Astrocyte (in vitro differentiated cells and primary cell): ENCODE results near the gene WSCD1. TPM values are rescaled to one million over a fixed set of nuclear protein-coding genes. Genes with fewer than 3 reads are reported as not detected.

ENCODE experiments used
- DNase-seq: peaks from one replicate; pipeline ENCODE4 v3.0.0-alpha.2; 2010; ENCODE audit warnings: low read depth
- FAIRE-seq: peaks from 2 replicates; lab custom pipeline; 2011; peaks lifted over from hg19 to GRCh38; lab: Jason Lieb, UNC
- H2AFZ ChIP-seq: 2 replicates; pipeline ENCODE4 v1.6.0; 2012; ENCODE audit warnings: low read depth, low read length, inconsistent platforms
- H3K27ac ChIP-seq: 2 replicates; pipeline ENCODE4 v1.5.1; 2011; ENCODE audit warnings: low read depth, low read length, inconsistent platforms
- H3K27me3 ChIP-seq: 2 replicates; pipeline ENCODE4 v1.6.0; 2011; ENCODE audit warnings: low read length, inconsistent platforms; ENCODE audit not compliant: insufficient read depth
- H3K36me3 ChIP-seq: 2 replicates; pipeline ENCODE4 v1.5.1; 2011; ENCODE audit warnings: low read length, inconsistent platforms; ENCODE audit not compliant: insufficient read depth
- H3K4me1 ChIP-seq: 2 replicates; pipeline ENCODE4 v1.5.1; 2011; ENCODE audit warnings: low read length, inconsistent platforms; ENCODE audit not compliant: insufficient read depth
- H3K4me2 ChIP-seq: 2 replicates; pipeline ENCODE4 v1.6.0; 2012; ENCODE audit warnings: low read length, inconsistent platforms
- H3K4me3 ChIP-seq: 2 replicates; pipeline ENCODE4 v1.5.1; 2011; ENCODE audit warnings: low read depth, mild to moderate bottlenecking, low read length, inconsistent platforms; ENCODE audit not compliant: insufficient read depth
- H3K79me2 ChIP-seq: 2 replicates; pipeline ENCODE4 v1.6.0; 2012; ENCODE audit warnings: mild to moderate bottlenecking, low read length, inconsistent platforms; ENCODE audit not compliant: insufficient read depth
- H3K9ac ChIP-seq: 2 replicates; pipeline ENCODE4 v1.6.0; 2012; ENCODE audit warnings: mild to moderate bottlenecking, low read length, inconsistent platforms
- H3K9me3 ChIP-seq: 2 replicates; pipeline ENCODE4 v1.5.1; 2012; ENCODE audit warnings: low read depth, mild to moderate bottlenecking, low read length, inconsistent platforms; ENCODE audit not compliant: insufficient read depth
- H4K20me1 ChIP-seq: 2 replicates; pipeline ENCODE4 v1.6.0; 2012; ENCODE audit warnings: low read length, inconsistent platforms; ENCODE audit not compliant: insufficient read depth
- H3K27ac Mint-ChIP-seq: one replicate; pipeline ENCODE4 v1.8.0; 2021; ENCODE audit warnings: mild to moderate bottlenecking, mixed read lengths; ENCODE audit not compliant: unreplicated experiment
- H3K27me3 Mint-ChIP-seq: one replicate; pipeline ENCODE4 v1.8.0; 2021; ENCODE audit warnings: low read depth, mixed read lengths; ENCODE audit not compliant: unreplicated experiment
- H3K36me3 Mint-ChIP-seq: one replicate; pipeline ENCODE4 v1.8.0; 2021; ENCODE audit warnings: low read depth, mixed read lengths; ENCODE audit not compliant: unreplicated experiment
- H3K4me1 Mint-ChIP-seq: one replicate; pipeline ENCODE4 v1.8.0; 2021; ENCODE audit warnings: low read depth, mixed read lengths; ENCODE audit not compliant: unreplicated experiment
- H3K4me3 Mint-ChIP-seq: one replicate; pipeline ENCODE4 v1.8.0; 2021; ENCODE audit warnings: mild to moderate bottlenecking, moderate library complexity, mixed read lengths; ENCODE audit not compliant: unreplicated experiment
- H3K9me3 Mint-ChIP-seq: one replicate; pipeline ENCODE4 v1.8.0; 2021; ENCODE audit warnings: mild to moderate bottlenecking, mixed read lengths; ENCODE audit not compliant: unreplicated experiment
- EZH2 ChIP-seq: IDR thresholded peaks from 2 replicates; pipeline ENCODE4 v1.6.1; 2012; ENCODE audit warnings: mild to moderate bottlenecking, low read length, inconsistent platforms; ENCODE audit not compliant: insufficient read depth
- total RNA-seq: library from RNA; stranded (reverse); gene quantifications from 2 replicates; pipeline ENCODE4 v1.2.1, GENCODE V29; 2021
- TF ChIP-seq, protein P1 (sequence below): IDR thresholded peaks from 2 replicates; pipeline ENCODE4 v1.5.1; 2011; ENCODE audit warnings: low read depth, mild to moderate bottlenecking, inconsistent platforms, low read length, moderate library complexity; ENCODE audit not compliant: insufficient read depth

Gene WSCD1
- total RNA-seq, 1 donor from 2014 or later = 3.9 TPM

DNA sequence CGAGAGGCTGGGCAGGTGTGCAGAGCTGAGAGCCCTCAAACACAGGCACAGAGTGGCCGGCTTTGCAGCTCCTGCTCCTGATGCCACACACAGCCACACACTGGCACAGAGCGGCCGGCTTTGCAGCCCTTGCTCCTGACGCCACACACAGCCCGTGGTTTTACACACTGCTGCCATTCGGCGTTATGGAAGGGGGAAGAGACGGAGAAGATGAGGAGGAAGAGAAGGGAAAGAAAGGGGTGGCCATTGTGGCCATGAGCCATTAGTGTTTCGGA lies 26.8 kb downstream of the WSCD1 start:
- H3K36me3 Mint-ChIP-seq = peaks cover 5% of the 10 kb centered on the region
- Histone ChIP-seq H3K4me2 (no peak overlapping the region), H4K20me1 (no peaks in the 10 kb centered on the region), H3K9me3 (no peaks in the 10 kb centered on the region), H3K4me1 (no peaks in the 10 kb centered on the region), H3K9ac (no peak overlapping the region), H2AFZ (no peak overlapping the region), H3K4me3 (no peak overlapping the region), H3K79me2 (no peaks in the 10 kb centered on the region), H3K27me3 (no peaks in the 10 kb centered on the region), H3K36me3 (no peaks in the 10 kb centered on the region), H3K27ac (no peak overlapping the region)
- H3K27ac Mint-ChIP-seq = no peak overlapping the region
- FAIRE-seq = no peak
- no peak for DNase-seq
- H3K4me1 Mint-ChIP-seq = no peaks in the 10 kb centered on the region
- no peak overlapping the region for H3K4me3 Mint-ChIP-seq
- no peaks in the 10 kb centered on the region for H3K9me3 Mint-ChIP-seq
- TF ChIP-seq, protein P1, sequence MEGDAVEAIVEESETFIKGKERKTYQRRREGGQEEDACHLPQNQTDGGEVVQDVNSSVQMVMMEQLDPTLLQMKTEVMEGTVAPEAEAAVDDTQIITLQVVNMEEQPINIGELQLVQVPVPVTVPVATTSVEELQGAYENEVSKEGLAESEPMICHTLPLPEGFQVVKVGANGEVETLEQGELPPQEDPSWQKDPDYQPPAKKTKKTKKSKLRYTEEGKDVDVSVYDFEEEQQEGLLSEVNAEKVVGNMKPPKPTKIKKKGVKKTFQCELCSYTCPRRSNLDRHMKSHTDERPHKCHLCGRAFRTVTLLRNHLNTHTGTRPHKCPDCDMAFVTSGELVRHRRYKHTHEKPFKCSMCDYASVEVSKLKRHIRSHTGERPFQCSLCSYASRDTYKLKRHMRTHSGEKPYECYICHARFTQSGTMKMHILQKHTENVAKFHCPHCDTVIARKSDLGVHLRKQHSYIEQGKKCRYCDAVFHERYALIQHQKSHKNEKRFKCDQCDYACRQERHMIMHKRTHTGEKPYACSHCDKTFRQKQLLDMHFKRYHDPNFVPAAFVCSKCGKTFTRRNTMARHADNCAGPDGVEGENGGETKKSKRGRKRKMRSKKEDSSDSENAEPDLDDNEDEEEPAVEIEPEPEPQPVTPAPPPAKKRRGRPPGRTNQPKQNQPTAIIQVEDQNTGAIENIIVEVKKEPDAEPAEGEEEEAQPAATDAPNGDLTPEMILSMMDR = no peak
- no peak for TF ChIP-seq EZH2
- H3K27me3 Mint-ChIP-seq = peaks cover 40% of the 10 kb centered on the region

DNA sequence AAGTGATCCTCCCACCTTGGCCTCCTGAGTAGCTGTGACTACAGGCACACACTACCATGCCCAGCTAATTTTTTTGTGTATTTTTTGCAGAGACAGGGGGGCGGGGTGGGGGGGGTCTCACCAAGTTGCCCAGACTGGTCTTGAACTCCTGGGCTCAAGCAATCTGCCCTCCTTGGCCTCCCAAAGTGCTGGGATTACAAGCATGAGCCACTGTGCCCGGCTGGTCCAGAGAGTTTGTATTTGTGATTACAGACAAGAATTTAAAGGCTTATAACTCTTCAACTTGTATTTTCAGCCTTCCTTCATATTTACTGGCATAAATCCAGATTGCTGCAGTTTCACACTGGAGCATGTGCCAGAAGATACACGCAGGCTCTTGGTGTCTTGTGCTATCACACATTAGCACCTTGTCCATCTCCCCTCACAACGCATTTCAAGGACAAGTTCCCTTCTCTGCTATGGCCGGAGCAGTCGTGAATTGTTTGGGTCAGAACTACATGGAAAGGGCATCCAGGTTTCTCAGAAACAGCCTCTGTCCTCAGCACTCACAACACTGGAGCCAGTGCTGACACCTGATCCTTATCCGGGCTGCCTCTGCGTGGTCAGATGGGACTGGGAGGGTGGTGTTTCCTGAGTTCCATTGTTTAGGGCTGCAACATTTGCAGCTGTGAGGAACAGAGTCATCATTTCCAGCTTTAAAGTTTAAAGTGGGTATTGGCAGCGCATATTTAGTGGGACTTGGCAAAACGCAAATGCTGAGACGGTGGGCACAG lies 28.1 kb downstream of the WSCD1 start:
- Histone ChIP-seq H3K9me3 (no peaks in the 10 kb centered on the region), H3K27me3 (no peaks in the 10 kb centered on the region), H2AFZ (no peak overlapping the region), H3K4me2 (no peak overlapping the region), H3K36me3 (no peaks in the 10 kb centered on the region), H3K79me2 (no peaks in the 10 kb centered on the region), H3K9ac (no peak overlapping the region), H3K4me3 (no peak overlapping the region), H3K27ac (no peak overlapping the region), H3K4me1 (no peaks in the 10 kb centered on the region), H4K20me1 (no peaks in the 10 kb centered on the region)
- peaks cover 39% of the 10 kb centered on the region for H3K27me3 Mint-ChIP-seq
- no peak overlapping the region for H3K27ac Mint-ChIP-seq
- no peaks in the 10 kb centered on the region for H3K9me3 Mint-ChIP-seq
- DNase-seq (no peak), FAIRE-seq (no peak)
- H3K4me1 Mint-ChIP-seq = no peaks in the 10 kb centered on the region
- H3K4me3 Mint-ChIP-seq = no peak overlapping the region
- TF ChIP-seq EZH2 = no peak
- TF ChIP-seq, protein P1 = no peak
- H3K36me3 Mint-ChIP-seq = peaks cover 5% of the 10 kb centered on the region

DNA sequence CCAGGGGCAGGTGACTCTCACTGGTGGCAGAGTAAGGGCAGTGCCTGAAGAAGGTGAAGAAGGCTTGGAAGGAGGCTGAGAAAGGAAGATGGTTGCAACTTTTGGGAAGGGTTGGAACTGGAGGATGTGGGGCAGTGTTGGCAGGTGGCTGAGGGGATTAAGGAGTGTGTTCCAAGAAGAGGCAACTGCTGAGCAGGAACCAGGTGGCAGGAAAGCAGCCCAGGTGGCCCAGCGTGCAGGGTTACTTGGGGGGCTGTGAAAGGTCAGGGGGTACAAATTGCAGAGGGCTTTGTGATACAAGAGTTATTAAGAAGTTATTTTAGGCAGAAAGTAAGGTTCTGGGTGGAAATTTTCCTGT lies 28.6 kb downstream of the WSCD1 start:
- H3K4me3 Mint-ChIP-seq = no peak overlapping the region
- H3K36me3 Mint-ChIP-seq = peaks cover 7% of the 10 kb centered on the region
- Histone ChIP-seq H3K4me2 (no peak overlapping the region), H3K27ac (no peak overlapping the region), H3K4me3 (no peak overlapping the region), H3K9me3 (no peaks in the 10 kb centered on the region), H3K4me1 (no peaks in the 10 kb centered on the region), H3K27me3 (no peaks in the 10 kb centered on the region), H3K36me3 (no peaks in the 10 kb centered on the region), H2AFZ (no peak overlapping the region), H4K20me1 (no peaks in the 10 kb centered on the region), H3K79me2 (no peaks in the 10 kb centered on the region), H3K9ac (no peak overlapping the region)
- H3K9me3 Mint-ChIP-seq = no peaks in the 10 kb centered on the region
- H3K27ac Mint-ChIP-seq = no peak overlapping the region
- TF ChIP-seq, protein P1 = no peak
- TF ChIP-seq EZH2 = no peak
- peaks cover 35% of the 10 kb centered on the region for H3K27me3 Mint-ChIP-seq
- no peak for FAIRE-seq
- DNase-seq = no peak
- no peaks in the 10 kb centered on the region for H3K4me1 Mint-ChIP-seq
